HG03521 (cell line): Measurements from ENCODE around the gene FZD2.
"Not testable (repeated sequence)": the region's sequence is repeated elsewhere in the genome, so short reads cannot be mapped to it uniquely, and the experiment has no call there.

ENCODE experiments used
- ATAC-seq: cut with Tn5 transposase; IDR thresholded peaks from one replicate; pipeline ENCODE4 v1.9.1; 2021; ENCODE audit warnings: mild to moderate bottlenecking, moderate library complexity; ENCODE audit not compliant: unreplicated experiment

Gene FZD2

DNA sequence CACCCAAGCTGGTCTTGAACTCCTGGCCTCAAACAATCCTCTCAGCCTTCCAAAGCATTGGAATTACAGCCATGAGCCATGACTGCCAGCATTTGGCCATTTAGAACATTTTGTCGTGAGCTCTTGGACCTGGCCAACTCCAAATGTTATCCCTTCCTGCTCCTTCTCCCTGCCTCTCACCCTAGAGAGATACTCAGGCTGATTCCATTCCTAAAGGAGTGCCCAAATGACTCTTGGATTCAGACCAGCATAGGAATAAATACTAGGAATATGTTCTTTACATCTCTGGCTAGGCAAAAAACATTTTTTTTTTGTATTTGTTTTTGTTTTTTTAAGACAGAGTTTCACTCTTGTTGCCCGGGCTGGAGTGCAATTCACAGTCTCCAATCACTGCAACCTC lies 15.5 kb downstream of the FZD2 start:
- no peak for ATAC-seq

DNA sequence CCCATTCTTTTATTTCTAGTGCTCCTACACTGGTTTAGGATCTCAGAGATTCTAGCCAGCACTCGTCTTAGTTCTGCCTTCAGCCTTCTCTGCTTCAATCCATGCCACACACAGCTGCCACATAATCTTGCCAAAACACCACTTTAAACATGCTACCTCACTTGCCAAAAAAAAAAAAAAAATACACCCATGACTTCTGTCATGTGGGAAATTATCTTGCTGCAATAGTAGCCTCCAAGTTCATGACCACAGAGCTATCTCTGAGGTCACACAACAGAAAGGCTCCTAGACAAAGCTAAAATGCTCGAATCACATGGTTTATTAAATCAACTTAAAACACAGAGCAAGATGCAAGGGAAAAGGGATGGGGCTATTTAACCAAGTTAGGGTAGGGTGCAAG lies 18.1 kb downstream of the FZD2 start:
- ATAC-seq, result no peak

GRCh38 chr17:44578947-44579346 lies 21.7 kb downstream of the FZD2 start:
- no peak for ATAC-seq

DNA sequence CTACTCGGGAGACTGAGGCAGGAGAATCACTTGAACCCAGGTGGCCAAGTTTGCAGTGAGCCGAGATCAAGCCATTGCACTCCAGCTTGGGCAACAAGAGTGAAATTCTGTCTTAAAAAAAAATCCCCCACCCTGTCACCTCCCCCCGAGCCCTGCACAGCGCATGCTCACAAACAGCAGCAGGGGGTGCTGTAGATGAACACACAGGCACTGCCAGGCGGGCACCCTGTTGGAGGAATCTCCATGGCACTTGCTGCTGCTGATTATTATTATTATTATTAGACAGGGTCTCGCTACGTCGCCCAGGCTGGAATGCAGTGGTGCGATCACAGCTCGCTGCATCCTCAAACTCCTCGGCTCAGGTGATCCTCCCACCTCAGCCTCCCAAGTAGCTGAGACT lies 24.6 kb downstream of the FZD2 start:
- ATAC-seq, result no peak

DNA sequence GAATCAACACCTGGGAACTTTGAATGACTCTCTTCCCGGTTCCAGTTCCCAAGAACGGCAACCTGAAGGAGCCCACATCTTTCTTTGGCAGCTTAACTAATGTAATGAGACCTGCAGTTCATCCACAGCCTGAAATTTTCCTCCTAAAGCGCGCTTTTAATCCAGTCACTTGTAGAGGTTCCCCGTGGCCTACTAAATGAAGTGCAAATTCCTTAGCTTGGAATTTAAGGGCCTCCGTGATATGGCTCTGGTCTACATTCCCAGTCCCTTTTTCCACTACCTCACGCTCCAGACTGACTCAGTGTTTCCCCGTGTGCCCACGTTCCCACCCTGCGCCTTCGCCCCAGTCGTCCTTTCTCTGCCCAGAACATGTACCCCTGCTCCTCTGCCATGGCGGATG lies 27.2 kb downstream of the FZD2 start:
- ATAC-seq, result no peak

- ATAC-seq, result no peak
Measured at GRCh38 chr17:44585315-44585714, 28.0 kb downstream of the FZD2 start.

DNA sequence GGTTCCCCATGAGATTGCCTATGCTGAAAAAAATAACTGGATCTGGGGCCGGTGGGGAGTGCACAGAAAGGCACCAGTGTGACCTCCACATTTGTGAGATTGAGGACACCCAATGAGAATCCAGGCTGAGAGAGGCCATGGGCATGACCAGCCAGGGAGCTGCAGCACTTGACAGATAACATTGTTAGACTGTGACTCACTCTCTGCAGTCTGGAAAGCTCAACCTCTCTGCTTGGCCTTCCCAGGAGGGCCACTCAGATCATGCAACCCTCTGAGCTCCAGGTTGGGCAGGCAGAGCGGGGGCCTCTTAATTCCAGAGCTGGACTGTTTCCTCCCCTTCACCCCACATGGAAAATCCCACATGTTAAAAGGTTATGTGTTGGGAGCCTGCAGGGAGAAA lies 30.1 kb downstream of the FZD2 start:
- ATAC-seq, result no peak

GRCh38 chr17:44589316-44590071 lies 32.2 kb downstream of the FZD2 start:
- no peak for ATAC-seq

GRCh38 chr17:44590072-44590462 lies 32.8 kb downstream of the FZD2 start:
- not testable (repeated sequence) for ATAC-seq

- ATAC-seq, result not testable (repeated sequence)
Measured at GRCh38 chr17:44590762-44591161, 33.5 kb downstream of the FZD2 start.

- no peak for ATAC-seq
Measured at GRCh38 chr17:44591206-44591605, 33.9 kb downstream of the FZD2 start.

DNA sequence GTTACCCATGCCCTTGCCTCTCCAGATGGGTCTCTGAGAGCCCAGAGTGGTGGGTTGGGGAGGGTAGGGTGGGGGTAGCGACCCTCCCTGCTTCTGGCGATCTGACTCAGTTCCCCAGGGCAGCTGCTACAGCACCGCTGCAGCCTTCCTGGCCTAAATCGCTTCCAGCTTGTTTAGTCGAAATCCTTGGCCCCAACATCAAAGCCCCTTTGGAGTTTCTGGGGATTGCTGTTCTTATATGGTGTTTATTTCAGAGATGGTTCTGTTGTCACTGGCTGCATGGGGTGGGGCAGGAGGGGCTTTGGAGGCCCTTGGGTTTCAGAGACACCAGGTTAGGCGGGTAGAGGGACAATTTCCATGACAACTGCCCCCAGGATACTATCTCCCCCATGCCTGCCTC lies 35.9 kb downstream of the FZD2 start:
- ATAC-seq, result no peak

DNA sequence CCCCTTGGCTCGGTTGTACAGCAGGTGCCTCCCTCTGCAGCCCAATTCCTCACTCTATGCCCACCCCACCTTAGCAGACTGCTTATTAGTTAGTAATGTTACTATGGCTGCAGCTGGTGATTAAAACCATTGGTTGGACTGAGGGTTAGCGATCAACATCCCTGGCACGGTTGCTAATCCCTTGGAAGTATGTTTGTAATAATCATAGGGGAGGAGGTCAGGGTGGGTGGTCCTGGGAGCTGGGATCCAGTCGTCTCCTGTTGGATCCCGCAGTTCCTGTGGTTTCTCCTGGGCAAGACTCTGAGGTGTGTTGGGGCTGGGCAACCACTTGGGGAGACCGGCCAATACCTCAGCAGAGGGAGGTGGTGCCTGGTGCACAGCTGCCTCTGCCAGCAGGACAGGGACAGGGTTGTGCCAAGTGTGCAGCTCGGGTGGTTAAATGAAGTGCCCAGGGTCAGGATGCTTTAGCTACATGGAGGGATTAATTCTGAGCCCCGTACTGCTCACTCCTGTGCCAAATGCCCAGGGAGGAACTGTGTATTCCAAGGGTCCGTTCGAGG lies 38.0 kb downstream of the FZD2 start:
- ATAC-seq, result no peak

DNA sequence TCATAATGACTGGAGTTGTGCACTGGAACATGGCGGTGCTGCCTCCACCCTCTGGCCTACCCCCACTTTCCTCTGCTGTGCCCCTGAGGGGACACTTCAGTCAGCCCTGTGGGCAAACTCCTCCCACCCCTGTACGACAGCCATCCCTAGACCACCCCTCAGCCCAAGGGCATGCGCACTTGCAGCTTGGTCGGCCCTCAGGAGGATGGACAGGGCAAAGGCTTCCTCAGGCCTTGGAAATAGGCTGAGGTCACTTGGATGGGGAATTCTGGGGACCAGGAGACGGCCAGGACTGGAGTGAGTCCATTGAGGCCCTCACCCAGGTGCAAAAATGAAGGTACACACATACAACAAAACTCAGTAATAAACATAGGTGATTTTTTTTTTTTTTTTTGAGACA lies 41.0 kb downstream of the FZD2 start:
- no peak for ATAC-seq

GRCh38 chr17:44598932-44599297 lies 41.6 kb downstream of the FZD2 start:
- no peak for ATAC-seq

DNA sequence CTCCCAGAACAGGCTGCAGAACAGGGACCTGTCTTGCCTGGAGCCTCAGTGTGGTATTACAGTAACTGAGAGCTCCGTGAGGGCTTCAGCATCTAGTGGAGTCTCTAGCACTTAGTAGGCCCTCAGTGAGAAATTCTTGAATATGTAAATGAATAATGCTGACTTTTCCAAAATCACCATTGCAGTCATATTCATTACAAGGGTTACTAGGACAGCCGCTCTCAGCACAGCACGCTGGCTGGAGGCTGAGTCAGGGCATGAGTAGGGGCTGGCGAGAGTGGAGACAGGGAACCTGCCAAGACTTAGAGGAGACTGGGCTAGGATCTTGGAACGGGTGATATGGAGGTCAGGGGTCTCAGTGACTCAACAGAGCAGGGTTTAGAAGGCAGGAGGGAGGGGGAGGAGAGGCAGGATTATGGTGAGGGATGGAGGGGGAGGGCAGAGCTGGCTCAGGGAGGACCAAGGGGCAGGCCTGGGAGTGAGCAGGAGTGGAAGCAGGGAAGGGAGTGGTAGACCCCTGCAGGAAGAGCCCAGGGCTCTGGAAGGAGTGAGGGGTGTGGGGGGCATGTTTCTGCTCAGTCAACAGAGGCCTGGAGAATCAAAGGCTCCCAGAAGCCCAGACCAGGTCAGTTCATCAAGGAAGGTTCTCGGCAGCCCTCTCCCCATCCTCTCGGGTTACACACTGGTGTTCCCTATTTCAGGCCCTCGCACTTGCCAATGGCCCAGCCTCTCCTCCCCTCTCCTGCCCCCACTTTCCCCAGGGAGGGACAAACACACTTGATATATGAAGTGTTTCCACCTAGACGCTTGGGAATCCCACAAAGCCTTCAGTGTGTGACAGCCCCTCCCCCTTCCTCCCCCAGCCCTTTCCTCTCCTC lies 42.3 kb downstream of the FZD2 start:
- ATAC-seq, result no peak

GRCh38 chr17:44601539-44601938 lies 44.3 kb downstream of the FZD2 start:
- no peak for ATAC-seq

- ATAC-seq, result no peak
Measured at GRCh38 chr17:44601973-44602372, 44.7 kb downstream of the FZD2 start.

DNA sequence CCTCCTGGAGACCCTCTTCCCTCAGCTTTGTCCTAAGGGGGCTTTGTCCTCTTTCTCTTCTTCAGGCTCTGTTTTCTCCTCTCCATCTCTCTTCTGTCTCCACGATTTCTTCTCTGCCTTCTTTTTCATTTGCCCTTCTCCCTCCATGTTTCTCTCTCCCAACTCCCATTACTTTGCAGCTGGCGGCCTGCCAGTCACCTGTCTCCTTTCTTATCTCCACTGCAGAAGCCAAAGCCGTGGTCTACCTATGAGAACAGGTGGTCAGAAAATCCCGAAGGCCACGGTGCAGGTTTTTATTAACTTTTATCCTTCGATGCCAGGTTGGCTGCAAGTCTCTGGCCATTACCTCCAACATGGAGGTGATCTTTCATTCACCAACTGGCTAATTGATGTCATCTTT lies 45.1 kb downstream of the FZD2 start:
- ATAC-seq, result no peak

- ATAC-seq, result no peak
Measured at GRCh38 chr17:44602970-44603369, 45.7 kb downstream of the FZD2 start.

- no peak for ATAC-seq
Measured at GRCh38 chr17:44604116-44604761, 47.0 kb downstream of the FZD2 start.
